ENCODE data around the gene YWHAE.

GRCh38 chr17:1442187-1442586, 42.2 kb upstream of the YWHAE start:
- TF ChIP-seq EZH2 (IDR thresholded peaks at IDR 0.05): no peak
- TF ChIP-seq, protein P1, sequence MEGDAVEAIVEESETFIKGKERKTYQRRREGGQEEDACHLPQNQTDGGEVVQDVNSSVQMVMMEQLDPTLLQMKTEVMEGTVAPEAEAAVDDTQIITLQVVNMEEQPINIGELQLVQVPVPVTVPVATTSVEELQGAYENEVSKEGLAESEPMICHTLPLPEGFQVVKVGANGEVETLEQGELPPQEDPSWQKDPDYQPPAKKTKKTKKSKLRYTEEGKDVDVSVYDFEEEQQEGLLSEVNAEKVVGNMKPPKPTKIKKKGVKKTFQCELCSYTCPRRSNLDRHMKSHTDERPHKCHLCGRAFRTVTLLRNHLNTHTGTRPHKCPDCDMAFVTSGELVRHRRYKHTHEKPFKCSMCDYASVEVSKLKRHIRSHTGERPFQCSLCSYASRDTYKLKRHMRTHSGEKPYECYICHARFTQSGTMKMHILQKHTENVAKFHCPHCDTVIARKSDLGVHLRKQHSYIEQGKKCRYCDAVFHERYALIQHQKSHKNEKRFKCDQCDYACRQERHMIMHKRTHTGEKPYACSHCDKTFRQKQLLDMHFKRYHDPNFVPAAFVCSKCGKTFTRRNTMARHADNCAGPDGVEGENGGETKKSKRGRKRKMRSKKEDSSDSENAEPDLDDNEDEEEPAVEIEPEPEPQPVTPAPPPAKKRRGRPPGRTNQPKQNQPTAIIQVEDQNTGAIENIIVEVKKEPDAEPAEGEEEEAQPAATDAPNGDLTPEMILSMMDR (IDR thresholded peaks at IDR 0.05): no peak

Measured in neural progenitor cell (in vitro differentiated cells).